ENCODE results near the gene EPS15. TPM values are rescaled to one million over a fixed set of nuclear protein-coding genes. Genes with fewer than 3 reads are reported as not detected.

The EPS15 gene
- total and polyA plus RNA-seq, 2 of the 8 experiments (the other 6 are each of a cell fraction or from before 2014, with no cell fraction given), result 15.9 to 57.2 TPM

DNA sequence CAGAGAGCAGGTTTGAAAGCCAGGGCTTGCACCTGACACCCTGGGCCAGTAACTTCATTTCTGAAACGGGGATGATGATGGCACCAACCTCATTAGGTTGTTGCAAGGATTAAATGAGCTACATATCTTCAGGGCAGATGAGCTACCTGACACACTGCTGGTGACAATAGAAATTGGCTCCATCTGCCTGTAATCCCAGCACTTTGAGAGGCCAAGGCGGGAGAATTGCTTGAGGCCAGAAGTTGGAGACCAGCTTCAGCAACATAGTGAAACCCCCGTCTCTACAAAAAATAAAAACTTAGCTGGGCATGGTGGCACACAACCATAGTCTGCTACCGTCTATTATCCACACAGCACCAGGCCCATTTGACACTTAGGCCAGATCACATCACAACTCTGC is 182.4 kb downstream of the EPS15 start:
- CTCF ChIA-PET (ENCODE audit: partially characterized antibody), result interaction anchor here (0.6 kb wide), 1 partner anchor 506 kb away, joined by 3 read pairs; no protein-coding TSS in a partner anchor

More for the DNA sequence above, 182.4 kb downstream of the EPS15 start:
- Histone ChIP-seq H4K8ac (ENCODE audit: extremely low read depth, insufficient read depth, low read length) (no peak overlapping the region), H3K27ac (ENCODE audit: low read depth, low read length) (no peak overlapping the region), H3K14ac (ENCODE audit: insufficient read length) (no peak overlapping the region), H3K79me2 (ENCODE audit: control insufficient read depth in 1 of 2, insufficient read depth in 2 of 2, low read length in 2 of 2) (no peaks in the 10 kb centered on the region), H2AFZ (ENCODE audit: low read length) (no peak overlapping the region), H3K4me1 (replicated peaks in 1 of 4; ENCODE audit: control insufficient read depth in 3 of 4, insufficient read depth in 4 of 4, low read length in 3 of 4) (peaks cover 0 to 3% (median 0%) of the 10 kb centered on the region in 4 experiments; a peak in 2 of 7 replicates), H3K27me3 (replicated peaks in 1 of 4; ENCODE audit: control insufficient read depth in 3 of 4, extremely low read depth in 1 of 4, insufficient read depth in 3 of 4, low read length in 3 of 4) (no peaks in the 10 kb centered on the region), H3K36me3 (ENCODE audit: control insufficient read depth in 2 of 4, insufficient read depth in 4 of 4, low read length in 3 of 4) (no peaks in the 10 kb centered on the region), H4K91ac (replicated peaks; ENCODE audit: insufficient read length, low read length) (no peak overlapping the region), H3K18ac (ENCODE audit: extremely low read depth, low read length) (no peak overlapping the region), H3K4me2 (ENCODE audit: insufficient read depth in 1 of 2, low read depth in 2 of 2, low read length in 2 of 2) (no peak overlapping the region), H2BK12ac (ENCODE audit: low read depth, low read length) (no peak overlapping the region), H3K56ac (replicated peaks; ENCODE audit: insufficient read length, low read depth, low read length) (no peak overlapping the region), H3K9me3 (ENCODE audit: insufficient read depth in 2 of 2, low read depth in 1 of 2, low read length in 1 of 2) (no peaks in the 10 kb centered on the region), H3K23me2 (ENCODE audit: low read depth, low read length) (no peaks in the 10 kb centered on the region), H2BK20ac (ENCODE audit: low read length) (no peak overlapping the region), H3K9ac (replicated peaks in 1 of 4; ENCODE audit: extremely low read depth in 1 of 4, low read depth in 3 of 4, low read length in 3 of 4) (no peak overlapping the region; a peak in 1 of 7 replicates), H4K20me1 (replicated peaks in 1 of 2; ENCODE audit: control insufficient read depth in 1 of 2, insufficient read depth in 2 of 2, low read length in 2 of 2) (no peaks in the 10 kb centered on the region), H4K5ac (ENCODE audit: insufficient read length, low read depth, low read length) (no peak overlapping the region), H2BK5ac (ENCODE audit: low read depth, low read length) (no peak overlapping the region), H2BK120ac (replicated peaks; ENCODE audit: low read depth, low read length) (no peak overlapping the region), H3K4me3 (ENCODE audit: extremely low read depth in 1 of 4, insufficient read depth in 2 of 4, low read depth in 3 of 4, low read length in 4 of 4) (no peak overlapping the region), H3K79me1 (ENCODE audit: low read depth, low read length) (no peaks in the 10 kb centered on the region), H3K23ac (ENCODE audit: insufficient read length) (no peak overlapping the region), H2AK5ac (ENCODE audit: low read depth, low read length) (no peak overlapping the region), H3K4ac (replicated peaks; ENCODE audit: insufficient read length, low read depth, low read length) (no peak overlapping the region), H2BK15ac (ENCODE audit: low read length) (no peak overlapping the region)
- FAIRE-seq (no peak), DNase-seq (ENCODE audit: low read depth in 1 of 2, low spot score in 2 of 2) (no peak)
- POLR2A ChIA-PET (ENCODE audit: partially characterized antibody), result interaction anchor here (1.1 to 1.3 kb wide), 2 partner anchors 12 to 15 kb away, joined by 3 read pairs; no protein-coding TSS in a partner anchor
- TF ChIP-seq SUZ12 (IDR thresholded peaks at IDR 0.05; ENCODE audit: low read length) (no peak), HDAC2 (IDR thresholded peaks at IDR 0.05; ENCODE audit: borderline replicate concordance in 1 of 2, low read depth in 2 of 2, low read length in 2 of 2) (no peak), RXRA (IDR thresholded peaks at IDR 0.05; ENCODE audit: insufficient read depth, low read depth, low read length) (no peak)
- TF ChIP-seq, protein P1, sequence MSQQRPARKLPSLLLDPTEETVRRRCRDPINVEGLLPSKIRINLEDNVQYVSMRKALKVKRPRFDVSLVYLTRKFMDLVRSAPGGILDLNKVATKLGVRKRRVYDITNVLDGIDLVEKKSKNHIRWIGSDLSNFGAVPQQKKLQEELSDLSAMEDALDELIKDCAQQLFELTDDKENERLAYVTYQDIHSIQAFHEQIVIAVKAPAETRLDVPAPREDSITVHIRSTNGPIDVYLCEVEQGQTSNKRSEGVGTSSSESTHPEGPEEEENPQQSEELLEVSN (IDR thresholded peaks at IDR 0.05), result no peak
- WGBS, 2 experiments (ENCODE audit: extremely low coverage in 1 of 2, insufficient coverage in 1 of 2, insufficient read length in 1 of 2, insufficient replicate concordance in 2 of 2, low coverage in 1 of 2, low lambda C conversion rate in 2 of 2, missing lambda C conversion rate in 1 of 2), result 82% methylated on average over 4 of the region's 4 CpGs; no CpG with 5 or more reads in 1 of the 2 experiments

Measured in H1 (cell line).